PC-3 (cell line): ENCODE measurements around the gene PPP6R2. TPM values are rescaled to one million over a fixed set of nuclear protein-coding genes. Genes with fewer than 3 reads are reported as not detected.
A peak's percentile ranks its signal among the peaks of the same experiment; 100 is the strongest.

Experiments used
- ATAC-seq: fragments of 200-7000 bp; cut with Tn5 transposase; 2 replicates; pipeline ENCODE4 v1.9.1; 2020; ENCODE audit warnings: mild to moderate bottlenecking, moderate library complexity
- BruUV-seq: library from RNA; stranded (reverse); fragments of 400-500 nt; replicated peaks from 2 replicates; lab custom pipeline; 2021; lab: Mats Ljungman, UMichigan
- CTCF ChIA-PET: fragments of 300-600 bp; sonication (Branson Sonifier 250); formaldehyde crosslinking; loops from one replicate; lab custom pipeline; 2022; ENCODE audit warnings: antibody characterized with exemption; lab: Charles Lee
- POLR2A ChIA-PET: fragments of 300-600 bp; sonication (Branson Sonifier 250); formaldehyde crosslinking; loops from one replicate; lab custom pipeline; 2022; ENCODE audit warnings: antibody characterized with exemption; ENCODE audit not compliant: unreplicated experiment; lab: Charles Lee
- DNase-seq: peaks from one replicate; pipeline ENCODE4 v3.0.0-alpha.2; 2015
- H2AFZ ChIP-seq: fragments of 300-600 bp; sonication (generic); 2 replicates; pipeline ENCODE4 v1.6.0; 2016; ENCODE audit warnings: antibody characterized with exemption, low read length
- H3F3A ChIP-seq: fragments of 300-600 bp; sonication (generic); one replicate; pipeline ENCODE4 v1.6.0; 2017; ENCODE audit warnings: antibody characterized with exemption, low read length, control low read depth, mild to moderate bottlenecking; ENCODE audit not compliant: unreplicated experiment
- H3K27ac ChIP-seq: fragments of 300-600 bp; sonication (generic); 2 replicates; pipeline ENCODE4 v1.5.1; 2016; ENCODE audit warnings: mild to moderate bottlenecking, low read length
- H3K27me3 ChIP-seq: fragments of 300-600 bp; sonication (generic); 2 replicates; pipeline ENCODE4 v1.6.1; 2016; ENCODE audit warnings: low read length, mixed read lengths
- H3K36me3 ChIP-seq: fragments of 300-600 bp; sonication (generic); 2 replicates; pipeline ENCODE4 v1.6.1; 2016; ENCODE audit warnings: low read depth, mixed run types, low read length, mixed read lengths
- H3K4me1 ChIP-seq: fragments of 300-600 bp; sonication (generic); 2 replicates; pipeline ENCODE4 v1.5.1; 2016; ENCODE audit warnings: low read length; ENCODE audit not compliant: insufficient read depth
- H3K4me2 ChIP-seq: fragments of 300-600 bp; sonication (generic); 2 replicates; pipeline ENCODE4 v1.6.0; 2016; ENCODE audit warnings: low read length
- H3K4me3 ChIP-seq: fragments of 300-600 bp; sonication (generic); 2 replicates; pipeline ENCODE4 v1.5.1; 2016; ENCODE audit warnings: mild to moderate bottlenecking, low read length, mixed read lengths
- H3K79me2 ChIP-seq: fragments of 300-600 bp; sonication (generic); 2 replicates; pipeline ENCODE4 v1.6.1; 2017; ENCODE audit warnings: low read length, mixed read lengths
- H3K9ac ChIP-seq: fragments of 300-600 bp; sonication (generic); 2 replicates; pipeline ENCODE4 v1.6.0; 2016; ENCODE audit warnings: mild to moderate bottlenecking, low read length
- H3K9me2 ChIP-seq: fragments of 300-600 bp; sonication (generic); replicated peaks from 2 replicates; pipeline ENCODE4 v1.6.1; 2016; ENCODE audit warnings: mixed run types, low read length, mixed read lengths
- H3K9me3 ChIP-seq: fragments of 300-600 bp; sonication (generic); 2 replicates; pipeline ENCODE4 v1.6.1; 2016; ENCODE audit warnings: low read length, mixed read lengths
- H4K20me1 ChIP-seq: fragments of 300-600 bp; sonication (generic); 2 replicates; pipeline ENCODE4 v1.6.1; 2016; ENCODE audit warnings: low read length, mixed read lengths
- EZH2 ChIP-seq: fragments of 300-600 bp; sonication (generic); IDR thresholded peaks from one replicate; pipeline ENCODE4 v1.6.1; 2017; ENCODE audit warnings: antibody characterized with exemption, mild to moderate bottlenecking, low read length; ENCODE audit not compliant: unreplicated experiment
- EZH2phosphoT487 ChIP-seq: fragments of 300-600 bp; sonication (generic); IDR thresholded peaks from 2 replicates; pipeline ENCODE4 v1.6.1; 2018; ENCODE audit warnings: mild to moderate bottlenecking, antibody characterized with exemption, low read length, borderline replicate concordance
- intact Hi-C: fragments of 100-400 bp; cut with micrococcal nuclease; formaldehyde crosslinking; loops from 2 replicates; pipeline ENCODE4 v1.9.0; 2023
- total RNA-seq: library from RNA; depleted of rRNA; stranded (reverse); fragments of >200 nt; gene quantifications from 2 replicates; pipeline ENCODE4 v1.2.3, GENCODE V29; 2014
- TF ChIP-seq, protein P1 (sequence below): fragments of 300-600 bp; sonication (generic); conservative IDR thresholded peaks from 2 replicates; pipeline ENCODE4 v1.5.1; 2017; ENCODE audit warnings: antibody characterized with exemption, low read depth, mild to moderate bottlenecking, low read length

The PPP6R2 gene
- total RNA-seq, 1 experiment from 2014 or later = 46.2 TPM

DNA sequence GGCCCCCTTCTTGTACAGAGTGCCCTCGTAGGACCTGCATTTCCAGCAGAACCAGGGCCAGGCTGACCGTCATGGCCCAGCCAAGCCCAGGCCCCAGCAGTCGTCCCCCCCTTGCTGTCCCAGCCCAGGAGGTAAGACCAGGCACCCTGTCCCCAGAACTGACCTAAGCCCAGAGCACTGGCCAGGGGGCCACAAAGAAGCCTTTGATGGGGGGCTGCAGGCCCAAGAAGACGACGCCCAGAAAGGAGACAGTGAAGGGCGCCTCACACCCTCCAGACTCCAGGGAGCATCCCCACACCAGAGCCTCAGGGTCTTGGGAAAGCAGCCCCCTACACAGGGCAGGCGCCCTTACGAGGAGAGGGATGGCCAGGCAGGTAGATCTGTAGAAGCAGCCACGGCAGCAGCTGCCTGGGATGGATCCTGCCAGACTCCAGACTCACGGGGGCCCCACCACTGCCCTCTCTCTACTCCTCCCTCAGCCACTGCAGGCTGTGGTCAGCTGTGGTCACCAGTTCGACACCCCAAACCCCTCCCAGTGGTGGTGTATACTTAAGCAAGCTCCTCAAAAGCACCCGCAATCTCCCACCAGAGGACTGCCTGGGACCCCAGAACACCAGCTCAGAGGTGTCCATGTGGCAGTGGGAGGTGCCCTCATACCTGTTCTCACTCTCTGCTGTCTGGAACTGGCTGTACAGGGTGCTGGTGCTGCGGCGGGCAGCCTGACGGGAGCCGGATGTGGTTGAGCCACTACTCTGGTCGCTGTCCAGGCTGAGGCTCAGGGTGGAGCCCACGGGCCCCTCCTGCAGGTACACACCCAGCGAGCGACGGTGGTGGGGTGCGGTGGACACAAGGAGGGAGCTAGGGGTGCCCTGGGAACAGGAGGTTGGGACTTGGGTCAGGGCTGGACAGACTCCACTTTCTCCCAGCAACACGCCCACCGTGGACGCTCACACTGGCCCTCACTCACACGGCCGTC is 104.7 kb downstream of the PPP6R2 start:
- DNase-seq (no peak), ATAC-seq (peak; percentile 20; the same call in 1 of the 2 replicates)
- no peak overlapping the region for H2AFZ ChIP-seq
- H3F3A ChIP-seq = no peaks in the 10 kb centered on the region
- no peak overlapping the region for H3K27ac ChIP-seq
- no TSS peak for BruUV-seq
- intact Hi-C loops = no loop called here
- H3K27me3 ChIP-seq = no peaks in the 10 kb centered on the region
- TF ChIP-seq EZH2phosphoT487 (no peak), EZH2 (no peak)
- TF ChIP-seq, protein P1, sequence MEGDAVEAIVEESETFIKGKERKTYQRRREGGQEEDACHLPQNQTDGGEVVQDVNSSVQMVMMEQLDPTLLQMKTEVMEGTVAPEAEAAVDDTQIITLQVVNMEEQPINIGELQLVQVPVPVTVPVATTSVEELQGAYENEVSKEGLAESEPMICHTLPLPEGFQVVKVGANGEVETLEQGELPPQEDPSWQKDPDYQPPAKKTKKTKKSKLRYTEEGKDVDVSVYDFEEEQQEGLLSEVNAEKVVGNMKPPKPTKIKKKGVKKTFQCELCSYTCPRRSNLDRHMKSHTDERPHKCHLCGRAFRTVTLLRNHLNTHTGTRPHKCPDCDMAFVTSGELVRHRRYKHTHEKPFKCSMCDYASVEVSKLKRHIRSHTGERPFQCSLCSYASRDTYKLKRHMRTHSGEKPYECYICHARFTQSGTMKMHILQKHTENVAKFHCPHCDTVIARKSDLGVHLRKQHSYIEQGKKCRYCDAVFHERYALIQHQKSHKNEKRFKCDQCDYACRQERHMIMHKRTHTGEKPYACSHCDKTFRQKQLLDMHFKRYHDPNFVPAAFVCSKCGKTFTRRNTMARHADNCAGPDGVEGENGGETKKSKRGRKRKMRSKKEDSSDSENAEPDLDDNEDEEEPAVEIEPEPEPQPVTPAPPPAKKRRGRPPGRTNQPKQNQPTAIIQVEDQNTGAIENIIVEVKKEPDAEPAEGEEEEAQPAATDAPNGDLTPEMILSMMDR = no peak
- no peaks in the 10 kb centered on the region for H3K4me1 ChIP-seq
- no peak overlapping the region for H3K9ac ChIP-seq
- H3K36me3 ChIP-seq = no peaks in the 10 kb centered on the region
- no peak overlapping the region for H3K4me2 ChIP-seq
- no peaks in the 10 kb centered on the region for H3K79me2 ChIP-seq
- H3K4me3 ChIP-seq = no peak overlapping the region
- CTCF ChIA-PET = no interaction called here
- H3K9me2 ChIP-seq = no peaks in the 10 kb centered on the region
- no peaks in the 10 kb centered on the region for H3K9me3 ChIP-seq
- H4K20me1 ChIP-seq = no peaks in the 10 kb centered on the region
- POLR2A ChIA-PET = no interaction called here

DNA sequence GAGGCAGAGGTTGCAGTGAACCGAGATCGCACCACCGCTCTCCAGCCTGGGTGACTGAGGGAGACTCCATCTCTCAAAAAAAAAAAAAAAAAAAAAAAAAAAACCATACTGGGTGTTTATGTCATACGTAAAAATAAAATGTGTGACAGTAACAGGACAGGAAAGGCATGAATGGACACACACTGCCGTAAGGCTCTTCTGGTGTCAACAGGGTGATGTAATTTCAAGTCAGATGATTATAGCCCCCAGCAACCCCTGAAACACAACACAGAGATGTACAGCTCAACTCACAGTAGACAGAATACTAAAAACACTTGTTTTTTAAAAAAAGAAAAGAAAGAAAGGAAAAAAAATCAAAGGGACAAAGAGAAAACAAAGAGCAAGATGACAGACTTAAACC is 109.5 kb downstream of the PPP6R2 start:
- Histone ChIP-seq H2AFZ (no peak overlapping the region), H3K9me2 (no peaks in the 10 kb centered on the region), H3K9me3 (no peaks in the 10 kb centered on the region), H3K79me2 (no peaks in the 10 kb centered on the region), H3K4me1 (no peaks in the 10 kb centered on the region), H3K4me3 (no peak overlapping the region), H3K4me2 (no peak overlapping the region), H3K27ac (no peak overlapping the region), H3K9ac (no peak overlapping the region), H3K36me3 (no peaks in the 10 kb centered on the region), H3K27me3 (no peaks in the 10 kb centered on the region), H3F3A (no peaks in the 10 kb centered on the region), H4K20me1 (no peaks in the 10 kb centered on the region)
- DNase-seq = no peak
- POLR2A ChIA-PET = no interaction called here
- intact Hi-C loops = no loop called here
- BruUV-seq = no TSS peak
- ATAC-seq = no peak
- no peak for TF ChIP-seq EZH2phosphoT487
- TF ChIP-seq, protein P1 = no peak
- no peak for TF ChIP-seq EZH2
- CTCF ChIA-PET = no interaction called here

- DNase-seq (no peak), ATAC-seq (no peak)
- ChIA-PET CTCF (no interaction called here), POLR2A (no interaction called here)
- BruUV-seq = TSS peak; percentile 25
- Histone ChIP-seq H3K27ac (no peak overlapping the region), H3K4me3 (no peak overlapping the region), H3K9me3 (no peaks in the 10 kb centered on the region), H4K20me1 (no peaks in the 10 kb centered on the region), H3K4me1 (no peaks in the 10 kb centered on the region), H3K9me2 (no peaks in the 10 kb centered on the region), H3F3A (no peaks in the 10 kb centered on the region), H3K36me3 (no peaks in the 10 kb centered on the region), H2AFZ (no peak overlapping the region), H3K4me2 (no peak overlapping the region), H3K27me3 (no peaks in the 10 kb centered on the region), H3K9ac (no peak overlapping the region), H3K79me2 (no peaks in the 10 kb centered on the region)
- no peak for TF ChIP-seq EZH2phosphoT487
- TF ChIP-seq, protein P1 = no peak
- TF ChIP-seq EZH2 = no peak
- intact Hi-C loops = no loop called here
Measured at GRCh38 chr22:50454556-50455075, 111.5 kb downstream of the PPP6R2 start.
